Neural progenitor cell (in vitro differentiated cells): ENCODE data around the gene MARK4. TPM values are rescaled to one million over a fixed set of nuclear protein-coding genes. Genes with fewer than 3 reads are reported as not detected.
"Not testable (repeated sequence)": the region's sequence is repeated elsewhere in the genome, so short reads cannot be mapped to it uniquely, and the experiment has no call there.

ENCODE experiments used
- DNase-seq: peaks from one replicate; pipeline ENCODE4 v3.0.0-alpha.2; 2016; ENCODE audit warnings: low spot score
- H2AFZ ChIP-seq: fragments of 200-600 bp; sonication (generic); replicated peaks from 2 replicates; pipeline ENCODE4 v1.6.1; 2016; ENCODE audit warnings: antibody characterized with exemption
- H3F3A ChIP-seq: fragments of 200-600 bp; sonication (generic); 2 replicates; pipeline ENCODE4 v1.6.1; 2016; ENCODE audit warnings: antibody characterized with exemption, low read depth
- H3K27ac ChIP-seq: fragments of 200-600 bp; sonication (generic); 2 replicates; pipeline ENCODE4 v1.5.1; 2016; ENCODE audit warnings: mild to moderate bottlenecking
- H3K27me3 ChIP-seq: fragments of 200-600 bp; sonication (generic); 2 replicates; pipeline ENCODE4 v1.6.1; 2016; ENCODE audit warnings: mild to moderate bottlenecking, moderate library complexity
- H3K36me3 ChIP-seq: fragments of 200-600 bp; sonication (generic); 2 replicates; pipeline ENCODE4 v1.5.1; 2016
- H3K4me1 ChIP-seq: fragments of 200-600 bp; sonication (generic); 2 replicates; pipeline ENCODE4 v1.6.1; 2016; ENCODE audit warnings: mixed run types
- H3K4me2 ChIP-seq: fragments of 200-600 bp; sonication (generic); 2 replicates; pipeline ENCODE4 v1.6.1; 2016
- H3K4me3 ChIP-seq: fragments of 200-600 bp; sonication (generic); 2 replicates; pipeline ENCODE4 v1.5.1; 2016
- H3K79me2 ChIP-seq: fragments of 200-600 bp; sonication (generic); 2 replicates; pipeline ENCODE4 v1.6.1; 2016; ENCODE audit warnings: low read depth
- H3K9ac ChIP-seq: fragments of 200-600 bp; sonication (generic); 2 replicates; pipeline ENCODE4 v1.6.1; 2016
- H3K9me3 ChIP-seq: fragments of 200-600 bp; sonication (generic); 2 replicates; pipeline ENCODE4 v1.5.1; 2016; ENCODE audit warnings: low read depth
- H4K20me1 ChIP-seq: fragments of 200-600 bp; sonication (generic); 2 replicates; pipeline ENCODE4 v1.6.1; 2016; ENCODE audit warnings: low read depth
- H3K27ac Mint-ChIP-seq: 3 replicates; pipeline ENCODE4 v1.8.0; 2021; ENCODE audit warnings: mixed read lengths
- H3K27me3 Mint-ChIP-seq: 2 replicates; pipeline ENCODE4 v1.8.0; 2022; ENCODE audit warnings: low read depth, mild to moderate bottlenecking, inconsistent platforms, moderate library complexity, mixed read lengths; ENCODE audit not compliant: insufficient read depth
- H3K36me3 Mint-ChIP-seq: 3 replicates; pipeline ENCODE4 v1.8.0; 2021; ENCODE audit warnings: mixed read lengths
- H3K4me1 Mint-ChIP-seq: 3 replicates; pipeline ENCODE4 v1.8.0; 2021; ENCODE audit warnings: mixed read lengths
- H3K4me3 Mint-ChIP-seq: 3 replicates; pipeline ENCODE4 v1.8.0; 2021; ENCODE audit warnings: mild to moderate bottlenecking, moderate library complexity, mixed read lengths
- H3K9me3 Mint-ChIP-seq: 3 replicates; pipeline ENCODE4 v1.8.0; 2020; ENCODE audit warnings: mixed read lengths
- CTCF ChIP-seq: fragments of 200-600 bp; sonication (generic); IDR thresholded peaks from 2 replicates; pipeline ENCODE4 v1.5.1; 2017; ENCODE audit warnings: antibody characterized with exemption, mild to moderate bottlenecking
- EZH2 ChIP-seq: fragments of 200-600 bp; sonication (generic); IDR thresholded peaks from 2 replicates; pipeline ENCODE4 v1.6.1; 2017; ENCODE audit warnings: antibody characterized with exemption, mild to moderate bottlenecking, moderate library complexity
- EZH2phosphoT487 ChIP-seq: fragments of 200-600 bp; sonication (generic); IDR thresholded peaks from 2 replicates; pipeline ENCODE4 v1.6.1; 2017; ENCODE audit warnings: antibody characterized with exemption
- total RNA-seq: library from RNA; depleted of rRNA; stranded (reverse); fragments of >200 nt; gene quantifications from 2 replicates; pipeline ENCODE4 v1.2.3, GENCODE V29; 2015; ENCODE audit warnings: low replicate concordance

MARK4 gene
- total RNA-seq, 1 donor from 2014 or later, result 22.8 TPM

- Histone ChIP-seq H3K27ac (no peak overlapping the region), H4K20me1 (no peaks in the 10 kb centered on the region), H3K79me2 (no peaks in the 10 kb centered on the region), H3K9ac (no peak overlapping the region), H3K4me2 (no peak overlapping the region), H3K9me3 (no peaks in the 10 kb centered on the region), H3F3A (peaks cover 17% of the 10 kb centered on the region), H2AFZ (no peak overlapping the region), H3K4me1 (no peaks in the 10 kb centered on the region), H3K4me3 (no peak overlapping the region), H3K36me3 (no peaks in the 10 kb centered on the region), H3K27me3 (no peaks in the 10 kb centered on the region)
- peaks cover 4% of the 10 kb centered on the region for H3K36me3 Mint-ChIP-seq
- H3K4me3 Mint-ChIP-seq, result no peak overlapping the region
- peaks cover 14% of the 10 kb centered on the region for H3K27me3 Mint-ChIP-seq
- DNase-seq, result no peak
- peaks cover 5% of the 10 kb centered on the region for H3K4me1 Mint-ChIP-seq
- H3K27ac Mint-ChIP-seq, result no peak overlapping the region
- no peaks in the 10 kb centered on the region for H3K9me3 Mint-ChIP-seq
- TF ChIP-seq EZH2, result no peak
- no peak for TF ChIP-seq EZH2phosphoT487
- TF ChIP-seq CTCF, result no peak
These were observed 55.5 kb downstream of the MARK4 start for GRCh38 chr19:45306518-45307027.

- Mint-ChIP-seq H3K27me3 (peaks cover 14% of the 10 kb centered on the region), H3K36me3 (peaks cover 4% of the 10 kb centered on the region), H3K9me3 (no peaks in the 10 kb centered on the region), H3K4me3 (no peak overlapping the region), H3K27ac (no peak overlapping the region), H3K4me1 (peaks cover 5% of the 10 kb centered on the region)
- DNase-seq, result no peak
- H3K79me2 ChIP-seq, result no peaks in the 10 kb centered on the region
- no peak overlapping the region for H3K27ac ChIP-seq
- TF ChIP-seq EZH2, result no peak
- no peak for TF ChIP-seq CTCF
- no peak for TF ChIP-seq EZH2phosphoT487
- H3K4me3 ChIP-seq, result no peak overlapping the region
- H2AFZ ChIP-seq, result no peak overlapping the region
- no peaks in the 10 kb centered on the region for H4K20me1 ChIP-seq
- H3K4me1 ChIP-seq, result no peaks in the 10 kb centered on the region
- H3K9ac ChIP-seq, result no peak overlapping the region
- H3K27me3 ChIP-seq, result no peaks in the 10 kb centered on the region
- H3K36me3 ChIP-seq, result no peaks in the 10 kb centered on the region
- H3F3A ChIP-seq, result peaks cover 17% of the 10 kb centered on the region
- H3K9me3 ChIP-seq, result no peaks in the 10 kb centered on the region
- H3K4me2 ChIP-seq, result no peak overlapping the region
These were observed 56.3 kb downstream of the MARK4 start for GRCh38 chr19:45307361-45307760.

GRCh38 chr19:45309322-45309721 lies 58.3 kb downstream of the MARK4 start:
- not testable (repeated sequence) for H3K9ac ChIP-seq, H3K27ac ChIP-seq, H3K9me3 Mint-ChIP-seq, H3K4me1 ChIP-seq, H3K4me2 ChIP-seq, H3K79me2 ChIP-seq, H4K20me1 ChIP-seq, H3K9me3 ChIP-seq, H3K4me3 Mint-ChIP-seq, H2AFZ ChIP-seq, H3K36me3 Mint-ChIP-seq, DNase-seq, H3K4me1 Mint-ChIP-seq, H3K36me3 ChIP-seq, H3K27ac Mint-ChIP-seq, H3K4me3 ChIP-seq
- Histone ChIP-seq H3F3A (peaks cover 17% of the 10 kb centered on the region), H3K27me3 (peaks cover 15% of the 10 kb centered on the region)
- peaks cover 14% of the 10 kb centered on the region for H3K27me3 Mint-ChIP-seq

- no peak overlapping the region for H3K9ac ChIP-seq
- H3K27me3 ChIP-seq, result peaks cover 38% of the 10 kb centered on the region
- H3K36me3 ChIP-seq, result no peaks in the 10 kb centered on the region
- H2AFZ ChIP-seq, result no peak overlapping the region
- no peaks in the 10 kb centered on the region for H3K4me1 Mint-ChIP-seq
- H3K4me3 ChIP-seq, result no peak overlapping the region
- H3F3A ChIP-seq, result peaks cover 5% of the 10 kb centered on the region
- H3K36me3 Mint-ChIP-seq, result no peaks in the 10 kb centered on the region
- H3K27ac ChIP-seq, result no peak overlapping the region
- peak overlapping the region; percentile 48 for H3K4me3 Mint-ChIP-seq
- no peaks in the 10 kb centered on the region for H3K9me3 ChIP-seq
- no peaks in the 10 kb centered on the region for H4K20me1 ChIP-seq
- H3K4me1 ChIP-seq, result no peaks in the 10 kb centered on the region
- TF ChIP-seq EZH2phosphoT487, result no peak
- TF ChIP-seq CTCF, result no peak
- TF ChIP-seq EZH2, result no peak
- H3K79me2 ChIP-seq, result no peaks in the 10 kb centered on the region
- H3K27me3 Mint-ChIP-seq, result peaks cover 5% of the 10 kb centered on the region
- DNase-seq, result no peak
- H3K9me3 Mint-ChIP-seq, result no peaks in the 10 kb centered on the region
- H3K27ac Mint-ChIP-seq, result no peak overlapping the region
- H3K4me2 ChIP-seq, result no peak overlapping the region
These were observed 60.5 kb downstream of the MARK4 start for GRCh38 chr19:45311621-45312020.

- not testable (repeated sequence) for H2AFZ ChIP-seq
These were observed 61.2 kb downstream of the MARK4 start for GRCh38 chr19:45312285-45312684.

More at GRCh38 chr19:45312285-45312684, 61.2 kb downstream of the MARK4 start:
- H3K36me3 ChIP-seq, DNase-seq, H3K27ac ChIP-seq, H3K4me3 Mint-ChIP-seq, H3K4me1 ChIP-seq, H3K36me3 Mint-ChIP-seq, H3K9me3 ChIP-seq, H3K4me2 ChIP-seq, H3K9me3 Mint-ChIP-seq, H3K27me3 Mint-ChIP-seq, H3K79me2 ChIP-seq, H3K4me1 Mint-ChIP-seq, H3K4me3 ChIP-seq, H3K9ac ChIP-seq, H3K27ac Mint-ChIP-seq, H4K20me1 ChIP-seq, H3F3A ChIP-seq: not testable (repeated sequence)
- peaks cover 45% of the 10 kb centered on the region for H3K27me3 ChIP-seq
